Thoracic aorta (tissue), 2 donors: ENCODE measurements around the gene MMP12. TPM values are rescaled to one million over a fixed set of nuclear protein-coding genes. Genes with fewer than 3 reads are reported as not detected.
"Not testable (repeated sequence)": the region's sequence is repeated elsewhere in the genome, so short reads cannot be mapped to it uniquely, and the experiment has no call there.

Source experiments
- ATAC-seq: fragments of 150-250 bp; one replicate; pipeline ENCODE4 v1.8.0; 2017; ENCODE audit warnings: low read depth; ENCODE audit not compliant: insufficient number of reproducible peaks, low FRiP score
- DNase-seq: peaks from one replicate; pipeline ENCODE4 v3.0.0-alpha.2; 2020; ENCODE audit warnings: low spot score
- H3K27ac ChIP-seq, 2 donors: fragments of 200-600 bp; sonication (generic); 1 replicate in 1 of 2; 2 replicates in 1 of 2; pipeline ENCODE4 v1.5.1; 2016; ENCODE audit warnings: mild to moderate bottlenecking in 2 of 2, moderate library complexity in 2 of 2
- H3K27me3 ChIP-seq: fragments of 200-600 bp; sonication (generic); replicated peaks from 2 replicates; pipeline ENCODE4 v1.6.0; 2016; ENCODE audit warnings: mild to moderate bottlenecking; ENCODE audit not compliant: insufficient read depth
- H3K36me3 ChIP-seq: fragments of 200-600 bp; sonication (generic); one replicate; pipeline ENCODE4 v1.5.1; 2016
- H3K4me1 ChIP-seq, 2 donors: fragments of 200-600 bp; sonication (generic); 1 replicate in 1 of 2; 2 replicates in 1 of 2; pipeline versions ENCODE4 v1.5.1 to v1.6.0; 2016; ENCODE audit warnings: low read depth in 2 of 2, mild to moderate bottlenecking in 1 of 2; ENCODE audit not compliant: control insufficient read depth in 1 of 2
- H3K4me3 ChIP-seq: fragments of 200-600 bp; sonication (generic); 2 replicates; pipeline ENCODE4 v1.5.1; 2016; ENCODE audit warnings: mild to moderate bottlenecking
- H3K9me3 ChIP-seq: fragments of 200-600 bp; sonication (generic); 2 replicates; pipeline ENCODE4 v1.5.1; 2016
- total RNA-seq, 2 donors: library from RNA; depleted of rRNA; stranded (reverse); fragments of >200 nt; gene quantifications; one replicate each; pipeline versions ENCODE4 v1.1.0 to v1.2.3, GENCODE V29; 2016
- TF ChIP-seq, protein P1 (sequence below): fragments of 200-600 bp; sonication (generic); IDR thresholded peaks from one replicate; pipeline ENCODE4 v1.5.1; 2019; ENCODE audit warnings: antibody characterized with exemption

Gene MMP12
- total RNA-seq, 2 donors from 2014 or later, result not detected

DNA sequence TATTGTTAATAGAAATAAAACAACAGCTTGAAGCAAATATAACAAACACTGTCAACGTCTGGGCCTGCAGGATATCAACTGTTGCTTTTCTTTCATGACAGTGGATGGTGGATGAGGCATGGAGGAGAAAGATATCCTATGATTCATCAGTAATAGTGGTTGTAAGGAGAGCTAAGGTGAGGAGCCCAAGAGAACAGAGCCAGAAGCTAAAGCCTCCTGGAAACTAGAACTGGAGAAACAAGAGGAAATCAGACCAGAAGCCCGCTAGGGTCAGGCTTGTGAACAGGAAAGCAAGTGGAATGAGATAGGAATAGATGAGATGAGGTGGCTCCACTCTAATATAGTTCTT is 37.7 kb upstream of the MMP12 start:
- TF ChIP-seq, protein P1, sequence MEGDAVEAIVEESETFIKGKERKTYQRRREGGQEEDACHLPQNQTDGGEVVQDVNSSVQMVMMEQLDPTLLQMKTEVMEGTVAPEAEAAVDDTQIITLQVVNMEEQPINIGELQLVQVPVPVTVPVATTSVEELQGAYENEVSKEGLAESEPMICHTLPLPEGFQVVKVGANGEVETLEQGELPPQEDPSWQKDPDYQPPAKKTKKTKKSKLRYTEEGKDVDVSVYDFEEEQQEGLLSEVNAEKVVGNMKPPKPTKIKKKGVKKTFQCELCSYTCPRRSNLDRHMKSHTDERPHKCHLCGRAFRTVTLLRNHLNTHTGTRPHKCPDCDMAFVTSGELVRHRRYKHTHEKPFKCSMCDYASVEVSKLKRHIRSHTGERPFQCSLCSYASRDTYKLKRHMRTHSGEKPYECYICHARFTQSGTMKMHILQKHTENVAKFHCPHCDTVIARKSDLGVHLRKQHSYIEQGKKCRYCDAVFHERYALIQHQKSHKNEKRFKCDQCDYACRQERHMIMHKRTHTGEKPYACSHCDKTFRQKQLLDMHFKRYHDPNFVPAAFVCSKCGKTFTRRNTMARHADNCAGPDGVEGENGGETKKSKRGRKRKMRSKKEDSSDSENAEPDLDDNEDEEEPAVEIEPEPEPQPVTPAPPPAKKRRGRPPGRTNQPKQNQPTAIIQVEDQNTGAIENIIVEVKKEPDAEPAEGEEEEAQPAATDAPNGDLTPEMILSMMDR, result no peak
- Histone ChIP-seq H3K4me3 (no peak overlapping the region), H3K36me3 (no peaks in the 10 kb centered on the region), H3K27me3 (no peaks in the 10 kb centered on the region), H3K27ac (no peak overlapping the region), H3K4me1 (no peaks in the 10 kb centered on the region), H3K9me3 (no peaks in the 10 kb centered on the region)
- DNase-seq, result no peak
- ATAC-seq, result no peak

DNA sequence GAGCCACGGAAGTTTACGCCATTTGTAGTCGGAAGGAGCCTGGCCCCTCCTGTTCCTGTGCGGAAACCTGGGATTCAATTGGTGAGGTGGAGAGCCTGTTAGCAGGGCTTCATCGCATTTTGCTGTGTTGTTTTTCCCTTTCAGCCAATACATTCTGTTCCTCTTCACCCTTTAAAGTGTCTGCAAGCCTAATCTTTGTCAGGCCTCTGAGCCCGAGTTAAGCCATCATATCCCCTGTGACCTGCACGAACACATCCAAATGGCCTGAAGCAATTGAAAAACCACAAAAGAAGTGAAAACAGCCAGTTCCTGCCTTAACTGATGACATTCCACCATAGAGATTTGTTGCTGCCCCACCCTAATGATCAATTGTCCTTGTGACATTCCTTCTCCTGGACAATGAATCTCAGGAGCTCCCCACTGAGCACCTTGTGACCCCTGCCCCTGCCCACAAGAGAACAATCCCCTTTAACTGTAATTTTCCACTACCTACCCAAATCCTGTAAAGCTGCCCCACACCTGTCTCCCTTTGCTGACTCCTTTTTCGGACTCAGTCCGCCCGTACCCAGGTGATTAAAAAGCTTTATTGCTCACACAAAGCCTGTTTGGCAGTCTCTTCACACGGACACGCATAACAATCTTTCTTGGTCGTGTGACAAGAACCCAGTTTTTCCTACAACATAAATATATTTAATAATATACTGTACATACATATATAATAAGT is 37.1 kb upstream of the MMP12 start:
- H3K27me3 ChIP-seq, result no peaks in the 10 kb centered on the region
- H3K4me3 ChIP-seq, result no peak overlapping the region
- ATAC-seq, result no peak
- no peak overlapping the region for H3K27ac ChIP-seq
- no peaks in the 10 kb centered on the region for H3K4me1 ChIP-seq
- no peak for DNase-seq
- no peaks in the 10 kb centered on the region for H3K9me3 ChIP-seq
- no peaks in the 10 kb centered on the region for H3K36me3 ChIP-seq
- TF ChIP-seq, protein P1, result no peak

DNA sequence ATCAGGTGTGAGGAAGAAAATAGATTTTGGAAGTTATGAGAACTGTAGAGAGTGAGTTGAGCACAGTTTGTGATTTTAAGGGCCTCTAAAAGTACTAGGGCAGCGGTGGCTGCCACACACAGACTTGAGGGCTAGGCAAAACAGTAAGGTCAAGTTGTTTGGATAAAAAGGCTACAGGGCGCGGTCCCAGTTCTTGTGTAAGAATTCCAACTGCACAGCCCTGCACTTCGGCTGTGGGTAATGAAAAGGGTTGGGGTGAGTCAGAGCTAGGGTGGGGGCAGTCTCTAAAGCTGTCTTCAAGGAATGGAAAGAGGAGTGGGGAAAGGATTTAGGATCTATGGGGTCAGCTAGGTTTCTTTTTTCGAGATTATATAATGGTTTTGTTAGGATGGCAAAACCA is 31.1 kb upstream of the MMP12 start:
- not testable (repeated sequence) for H3K4me3 ChIP-seq, H3K27ac ChIP-seq, ATAC-seq

DNA sequence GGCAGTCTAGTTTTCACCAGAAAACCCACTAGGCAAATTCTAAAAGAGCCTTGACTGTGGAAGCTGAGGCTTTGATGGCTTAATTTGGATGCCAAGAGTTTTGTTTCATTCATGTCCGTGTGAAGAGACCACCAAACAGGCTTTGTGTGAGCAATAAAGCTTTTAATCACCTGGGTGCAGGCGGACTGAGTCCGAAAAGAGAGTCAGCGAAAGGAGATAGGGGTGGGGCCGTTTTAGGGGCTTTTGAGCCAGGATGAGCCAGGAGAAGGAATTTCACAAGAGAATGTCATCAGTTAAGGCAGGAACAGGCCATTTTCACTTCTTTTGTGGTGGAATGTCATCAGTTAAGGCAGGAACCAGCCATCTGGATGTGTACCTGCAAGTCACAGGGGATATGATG is 29.1 kb upstream of the MMP12 start:
- not testable (repeated sequence) for H3K36me3 ChIP-seq, H3K4me1 ChIP-seq, H3K27ac ChIP-seq, H3K9me3 ChIP-seq, H3K27me3 ChIP-seq, ATAC-seq, DNase-seq, H3K4me3 ChIP-seq

More for the DNA sequence above, 31.1 kb upstream of the MMP12 start:
- H3K9me3 ChIP-seq, H3K27me3 ChIP-seq, H3K36me3 ChIP-seq, DNase-seq, H3K4me1 ChIP-seq: not testable (repeated sequence)

DNA sequence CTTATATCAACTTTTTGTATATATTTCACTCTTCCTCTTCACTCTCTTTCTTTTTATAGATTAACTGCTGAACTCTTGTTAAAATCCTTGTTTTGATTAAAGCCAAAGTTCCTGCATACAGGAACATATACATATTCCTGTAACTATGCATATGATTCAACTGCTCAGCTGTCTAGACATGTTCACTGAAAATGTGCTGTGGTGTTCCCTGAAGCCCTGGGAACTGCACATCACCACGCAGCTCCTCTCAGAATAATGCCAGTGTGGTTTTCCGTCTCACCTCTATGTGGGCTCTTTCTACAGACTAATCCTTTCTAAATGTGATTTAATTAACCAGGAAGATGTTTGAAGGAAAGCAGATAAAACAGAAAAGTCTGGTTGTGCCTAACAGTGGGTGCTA is 25.6 kb upstream of the MMP12 start:
- Histone ChIP-seq H3K27ac (no peak overlapping the region), H3K9me3 (no peaks in the 10 kb centered on the region), H3K27me3 (no peaks in the 10 kb centered on the region), H3K4me3 (no peak overlapping the region), H3K4me1 (no peaks in the 10 kb centered on the region), H3K36me3 (no peaks in the 10 kb centered on the region)
- TF ChIP-seq, protein P1, result no peak
- no peak for ATAC-seq
- DNase-seq, result no peak

DNA sequence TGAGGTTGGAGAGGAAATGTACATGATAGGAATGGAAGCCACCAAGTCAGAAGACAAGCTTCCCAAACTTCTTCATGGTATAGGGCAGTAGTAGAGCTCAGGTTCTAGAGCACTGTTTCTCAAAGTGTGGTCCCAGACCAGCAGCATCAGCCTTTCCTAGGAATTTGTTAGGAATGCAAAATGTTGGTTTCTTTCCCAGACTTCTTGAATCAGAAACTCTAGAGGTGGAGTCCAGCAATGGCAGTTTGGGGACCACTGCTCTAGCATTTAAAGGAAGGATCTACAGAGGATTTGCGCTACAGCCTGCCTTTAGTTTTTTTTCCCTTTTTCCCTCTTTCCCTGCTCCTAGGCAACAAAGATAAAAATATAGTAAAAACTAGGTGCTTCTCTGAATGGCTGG is 17.0 kb upstream of the MMP12 start:
- Histone ChIP-seq H3K27ac (no peak overlapping the region), H3K27me3 (no peaks in the 10 kb centered on the region), H3K9me3 (no peaks in the 10 kb centered on the region), H3K4me3 (no peak overlapping the region), H3K36me3 (no peaks in the 10 kb centered on the region), H3K4me1 (no peaks in the 10 kb centered on the region)
- no peak for ATAC-seq
- no peak for DNase-seq
- TF ChIP-seq, protein P1, result no peak
